Peyer's patch (tissue), 4 donors: Measurements from ENCODE around the gene NFE2L2. TPM values are rescaled to one million over a fixed set of nuclear protein-coding genes. Genes with fewer than 3 reads are reported as not detected.

Experiments used
- DNase-seq, 3 donors: peaks; one replicate each; pipeline ENCODE4 v3.0.0-alpha.2; 2017 to 2019
- H3K27ac ChIP-seq, 4 donors: fragments of 200-600 bp; sonication (generic); one replicate each; pipeline ENCODE4 v1.5.1; 2016 to 2019
- H3K27me3 ChIP-seq, 2 donors: fragments of 200-600 bp; sonication (generic); one replicate each; pipeline ENCODE4 v1.5.1; 2019
- H3K36me3 ChIP-seq, 3 donors: fragments of 200-600 bp; sonication (generic); one replicate each; pipeline ENCODE4 v1.5.1; 2016 to 2019
- H3K4me1 ChIP-seq, 4 donors: fragments of 200-600 bp; sonication (generic); one replicate each; pipeline ENCODE4 v1.5.1; 2016 to 2019
- H3K4me3 ChIP-seq, 4 donors: fragments of 200-600 bp; sonication (generic); 1 replicate in 3 of 4; 2 replicates in 1 of 4; pipeline ENCODE4 v1.5.1; 2016 to 2019; ENCODE audit warnings: mild to moderate bottlenecking in 1 of 4
- H3K9me3 ChIP-seq, 4 donors: fragments of 200-600 bp; sonication (generic); one replicate each; pipeline ENCODE4 v1.5.1; 2016 to 2019; ENCODE audit warnings: mild to moderate bottlenecking in 1 of 4
- CTCF ChIP-seq, 6 experiments: fragments of 450-650 bp in 4 of 6; fragments of 200-600 bp in 2 of 6; sonication (generic) in 1 of 6; IDR thresholded peaks; one replicate each; pipeline ENCODE4 v1.5.1; 2017 to 2019; ENCODE audit warnings: antibody characterized with exemption in 6 of 6, mild to moderate bottlenecking in 3 of 6, moderate library complexity in 1 of 6
- POLR2A ChIP-seq, 2 donors: fragments of 450-650 bp; IDR thresholded peaks; one replicate each; pipeline ENCODE4 v1.5.1; 2017; ENCODE audit warnings: antibody characterized with exemption in 2 of 2, mild to moderate bottlenecking in 2 of 2, moderate library complexity in 2 of 2
- total RNA-seq, 4 donors: library from RNA; depleted of rRNA; stranded (reverse); fragments of >200 nt; gene quantifications; one replicate each; pipeline ENCODE4 v1.1.0, GENCODE V29; 2016

Gene NFE2L2
- total RNA-seq, 4 donors from 2014 or later: 85.3 to 162 (median 108) TPM

GRCh38 chr2:177291701-177292100 is 27.2 kb upstream of the NFE2L2 start:
- H3K4me3 ChIP-seq: no peak overlapping the region
- H3K27ac ChIP-seq: no peak overlapping the region
- no peaks in the 10 kb centered on the region for H3K9me3 ChIP-seq
- peaks cover 0 to 7% (median 0%) of the 10 kb centered on the region in 4 donors for H3K4me1 ChIP-seq
- no peaks in the 10 kb centered on the region for H3K36me3 ChIP-seq
- no peaks in the 10 kb centered on the region for H3K27me3 ChIP-seq
- TF ChIP-seq POLR2A (IDR thresholded peaks at IDR 0.05) (no peak), CTCF (IDR thresholded peaks at IDR 0.05) (no peak)
- DNase-seq: no peak

GRCh38 chr2:177289824-177290628 is 25.5 kb upstream of the NFE2L2 start:
- H3K9me3 ChIP-seq: no peaks in the 10 kb centered on the region
- no peaks in the 10 kb centered on the region for H3K27me3 ChIP-seq
- no peaks in the 10 kb centered on the region for H3K4me1 ChIP-seq
- TF ChIP-seq POLR2A (IDR thresholded peaks at IDR 0.05) (no peak), CTCF (IDR thresholded peaks at IDR 0.05) (no peak)
- no peak overlapping the region for H3K4me3 ChIP-seq
- no peak for DNase-seq
- no peaks in the 10 kb centered on the region for H3K36me3 ChIP-seq
- no peak overlapping the region for H3K27ac ChIP-seq

- TF ChIP-seq POLR2A (IDR thresholded peaks at IDR 0.05): no peak
- no peak for TF ChIP-seq CTCF (IDR thresholded peaks at IDR 0.05)
- H3K9me3 ChIP-seq: no peaks in the 10 kb centered on the region
- no peaks in the 10 kb centered on the region for H3K36me3 ChIP-seq
- H3K27me3 ChIP-seq: no peaks in the 10 kb centered on the region
- H3K4me1 ChIP-seq: no peaks in the 10 kb centered on the region
- H3K27ac ChIP-seq: no peak overlapping the region
- DNase-seq: no peak
- no peak overlapping the region for H3K4me3 ChIP-seq
Observed at GRCh38 chr2:177287814-177288213, 23.3 kb upstream of the NFE2L2 start.

- Histone ChIP-seq H3K9me3 (no peaks in the 10 kb centered on the region), H3K36me3 (no peaks in the 10 kb centered on the region), H3K27ac (no peak overlapping the region), H3K4me1 (peaks cover 0 to 12% (median 0%) of the 10 kb centered on the region in 4 donors), H3K27me3 (no peaks in the 10 kb centered on the region), H3K4me3 (no peak overlapping the region)
- DNase-seq: no peak
- TF ChIP-seq POLR2A (IDR thresholded peaks at IDR 0.05) (no peak), CTCF (IDR thresholded peaks at IDR 0.05) (no peak)
Observed at GRCh38 chr2:177285892-177286715, 21.6 kb upstream of the NFE2L2 start.

GRCh38 chr2:177284531-177284930 is 20.0 kb upstream of the NFE2L2 start:
- peaks cover 0 to 12% (median 0%) of the 10 kb centered on the region in 4 donors for H3K4me1 ChIP-seq
- H3K27me3 ChIP-seq: no peaks in the 10 kb centered on the region
- no peaks in the 10 kb centered on the region for H3K36me3 ChIP-seq
- TF ChIP-seq CTCF (IDR thresholded peaks at IDR 0.05): no peak
- no peak for TF ChIP-seq POLR2A (IDR thresholded peaks at IDR 0.05)
- H3K27ac ChIP-seq: no peak overlapping the region
- no peaks in the 10 kb centered on the region for H3K9me3 ChIP-seq
- no peak overlapping the region for H3K4me3 ChIP-seq
- DNase-seq: no peak
